WI38 (cell line): Measurements from ENCODE around the gene RABL3.

ENCODE experiments used
- H3K4me3 ChIP-seq: 2 replicates; pipeline ENCODE4 v1.5.1; 2011; ENCODE audit warnings: low read depth, mild to moderate bottlenecking, control low read depth, low read length
- CTCF ChIP-seq: IDR thresholded peaks from 2 replicates; pipeline ENCODE4 v1.5.1; 2012; ENCODE audit warnings: low read depth, mild to moderate bottlenecking, control low read depth, low read length

The RABL3 gene

GRCh38 chr3:120652896-120653545, 89.3 kb downstream of the RABL3 start:
- no peak for TF ChIP-seq CTCF
- H3K4me3 ChIP-seq: no peak overlapping the region

GRCh38 chr3:120652281-120652680, 90.0 kb downstream of the RABL3 start:
- no peak for TF ChIP-seq CTCF
- no peak overlapping the region for H3K4me3 ChIP-seq

GRCh38 chr3:120650311-120650710, 92.0 kb downstream of the RABL3 start:
- no peak overlapping the region for H3K4me3 ChIP-seq
- TF ChIP-seq CTCF: no peak

GRCh38 chr3:120649830-120650233, 92.5 kb downstream of the RABL3 start:
- no peak overlapping the region for H3K4me3 ChIP-seq
- no peak for TF ChIP-seq CTCF

- H3K4me3 ChIP-seq: no peak overlapping the region
- no peak for TF ChIP-seq CTCF
Observed at GRCh38 chr3:120648290-120648689, 94.0 kb downstream of the RABL3 start.

GRCh38 chr3:120646771-120647432, 95.4 kb downstream of the RABL3 start:
- H3K4me3 ChIP-seq: no peak overlapping the region
- TF ChIP-seq CTCF: no peak

GRCh38 chr3:120645083-120645845, 97.1 kb downstream of the RABL3 start:
- no peak overlapping the region for H3K4me3 ChIP-seq
- no peak for TF ChIP-seq CTCF
